Mucosa of descending colon (tissue), 3 donors: ENCODE measurements around the gene RPP25. TPM values are rescaled to one million over a fixed set of nuclear protein-coding genes. Genes with fewer than 3 reads are reported as not detected.

Source experiments
- ATAC-seq: fragments of 200-7000 bp; cut with Tn5 transposase; one replicate; pipeline ENCODE4 v1.9.1; 2020; ENCODE audit warnings: mild to moderate bottlenecking, moderate library complexity
- DNase-seq, 3 donors: peaks; one replicate each; pipeline ENCODE4 v3.0.0-alpha.2; 2020
- H3K36me3 ChIP-seq: fragments of 200-600 bp; one replicate; pipeline ENCODE4 v1.8.0; 2021; ENCODE audit warnings: low read depth, mild to moderate bottlenecking
- H3K4me1 ChIP-seq: fragments of 200-600 bp; one replicate; pipeline ENCODE4 v1.8.0; 2021; ENCODE audit warnings: low read depth, mild to moderate bottlenecking
- H3K4me3 ChIP-seq: fragments of 200-600 bp; one replicate; pipeline ENCODE4 v1.8.0; 2021; ENCODE audit warnings: mild to moderate bottlenecking
- H3K9me3 ChIP-seq: fragments of 200-600 bp; one replicate; pipeline ENCODE4 v1.8.0; 2021; ENCODE audit warnings: mild to moderate bottlenecking
- intact Hi-C, 2 donors: fragments of 100-400 bp; cut with DNase I in 1 of 2; cut with micrococcal nuclease in 1 of 2; formaldehyde crosslinking; loops; one replicate each; pipeline versions ENCODE4 v1.11.0 to v1.11.1; 2022; cut with DNase I, micrococcal nuclease
- total RNA-seq, 3 donors: library from RNA; stranded (reverse); fragmentation: NEBNext Ultra II Directional in 2 of 3; extraction: Animal tissue kit (Norgen Biotek cat#: 25700) in 2 of 3; gene quantifications; one replicate each; pipeline versions ENCODE4 v1.2.1 to v1.2.4, GENCODE V29; 2021 to 2023
- TF ChIP-seq, protein P1 (sequence below): fragments of 200-600 bp; IDR thresholded peaks from one replicate; pipeline ENCODE4 v1.8.0; 2022; ENCODE audit warnings: antibody characterized with exemption, mild to moderate bottlenecking
- donor health status: DM: no; HTN: no; CAD: no; lungs with moderate emphysema.
- donor health status: DM: no; HTN: no; CAD: no.
- donor health status: DM: no; HTN: yes; CAD: no.

The RPP25 gene
- total RNA-seq, 3 donors from 2014 or later: 8.9 to 13.6 (median 12.3) TPM

DNA sequence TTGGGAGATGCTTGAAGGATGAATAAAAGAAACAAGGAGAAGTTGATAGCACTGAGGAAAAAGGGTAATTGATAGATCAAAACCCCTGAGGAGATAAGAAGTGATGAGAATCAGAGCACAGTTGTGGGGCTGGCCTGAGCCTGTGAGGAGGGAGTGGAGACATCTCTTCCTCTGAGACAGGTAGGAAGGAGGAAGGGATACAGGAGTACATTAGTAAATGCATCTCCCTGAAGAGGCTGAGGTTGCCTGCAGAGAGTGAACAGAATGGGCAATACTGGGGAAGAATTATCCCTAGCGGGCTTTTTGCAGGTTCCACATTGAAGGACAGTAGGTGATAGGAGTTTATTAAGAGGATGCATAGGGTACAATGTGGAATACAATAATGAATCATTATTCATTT, 21.5 kb upstream of the RPP25 start:
- intact Hi-C loops: no loop called here
- Histone ChIP-seq H3K4me3 (no peak overlapping the region), H3K4me1 (peaks cover 3% of the 10 kb centered on the region), H3K36me3 (no peaks in the 10 kb centered on the region), H3K9me3 (no peaks in the 10 kb centered on the region)
- DNase-seq (no peak), ATAC-seq (no peak)
- TF ChIP-seq, protein P1, sequence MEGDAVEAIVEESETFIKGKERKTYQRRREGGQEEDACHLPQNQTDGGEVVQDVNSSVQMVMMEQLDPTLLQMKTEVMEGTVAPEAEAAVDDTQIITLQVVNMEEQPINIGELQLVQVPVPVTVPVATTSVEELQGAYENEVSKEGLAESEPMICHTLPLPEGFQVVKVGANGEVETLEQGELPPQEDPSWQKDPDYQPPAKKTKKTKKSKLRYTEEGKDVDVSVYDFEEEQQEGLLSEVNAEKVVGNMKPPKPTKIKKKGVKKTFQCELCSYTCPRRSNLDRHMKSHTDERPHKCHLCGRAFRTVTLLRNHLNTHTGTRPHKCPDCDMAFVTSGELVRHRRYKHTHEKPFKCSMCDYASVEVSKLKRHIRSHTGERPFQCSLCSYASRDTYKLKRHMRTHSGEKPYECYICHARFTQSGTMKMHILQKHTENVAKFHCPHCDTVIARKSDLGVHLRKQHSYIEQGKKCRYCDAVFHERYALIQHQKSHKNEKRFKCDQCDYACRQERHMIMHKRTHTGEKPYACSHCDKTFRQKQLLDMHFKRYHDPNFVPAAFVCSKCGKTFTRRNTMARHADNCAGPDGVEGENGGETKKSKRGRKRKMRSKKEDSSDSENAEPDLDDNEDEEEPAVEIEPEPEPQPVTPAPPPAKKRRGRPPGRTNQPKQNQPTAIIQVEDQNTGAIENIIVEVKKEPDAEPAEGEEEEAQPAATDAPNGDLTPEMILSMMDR: no peak

DNA sequence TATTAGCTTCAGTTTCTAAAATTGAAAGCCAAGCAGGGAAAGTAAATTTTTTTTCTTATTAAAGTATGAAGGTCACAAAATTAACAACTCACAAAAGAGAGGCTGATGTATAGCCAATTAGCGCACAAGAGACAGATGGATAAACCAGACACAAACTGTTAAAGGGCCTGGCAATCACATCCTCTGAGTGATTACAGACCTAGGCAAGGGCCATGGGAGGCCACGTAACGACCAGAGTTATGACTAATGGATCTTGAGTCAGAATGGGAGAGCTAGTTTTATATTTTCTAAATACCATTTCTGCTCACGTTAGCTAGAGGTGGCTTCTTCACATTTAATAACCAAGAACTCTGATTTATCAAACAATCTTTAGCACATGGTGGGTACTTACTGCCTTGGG, 21.0 kb upstream of the RPP25 start:
- DNase-seq (no peak), ATAC-seq (no peak)
- intact Hi-C loops: no loop called here
- TF ChIP-seq, protein P1: no peak
- Histone ChIP-seq H3K36me3 (no peaks in the 10 kb centered on the region), H3K9me3 (no peaks in the 10 kb centered on the region), H3K4me1 (no peaks in the 10 kb centered on the region), H3K4me3 (no peak overlapping the region)

DNA sequence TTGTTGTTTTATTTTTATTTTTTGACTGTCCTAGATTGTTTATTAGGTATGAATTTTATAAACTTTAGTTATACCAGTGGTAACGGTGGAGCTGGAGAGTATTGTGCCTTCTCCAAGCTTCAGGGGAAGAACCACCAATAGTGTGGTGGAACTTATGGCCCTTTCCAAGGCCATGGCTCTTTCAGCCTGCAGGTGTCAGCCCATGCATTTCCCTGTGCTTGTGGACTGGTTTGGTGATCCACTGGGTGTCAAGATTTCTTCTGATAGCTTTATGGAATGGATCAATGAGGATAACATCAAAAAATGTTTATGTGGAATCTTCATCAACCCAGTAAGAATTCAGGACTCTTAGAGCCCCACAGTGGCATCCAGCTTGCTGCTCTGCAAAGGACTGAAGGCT, 19.6 kb upstream of the RPP25 start:
- intact Hi-C loops: no loop called here

DNA sequence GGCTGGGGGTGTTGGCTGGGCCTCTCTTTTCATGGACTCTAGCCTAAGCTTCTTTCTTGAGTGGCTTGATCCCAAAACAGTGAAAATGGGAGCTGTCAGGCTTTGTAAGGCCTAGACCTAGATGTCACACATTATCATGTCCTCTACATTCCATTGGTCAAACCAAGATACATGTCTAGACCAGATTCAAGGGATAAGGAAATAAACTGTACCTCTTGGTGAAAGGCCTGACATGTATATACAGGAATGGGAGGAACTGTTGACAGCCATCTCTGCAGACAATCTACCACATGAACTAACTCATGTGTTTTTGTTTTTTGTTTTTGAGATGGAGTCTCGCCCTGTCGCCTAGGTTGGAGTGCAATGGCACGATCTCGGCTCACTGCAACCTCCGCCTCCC, 11.1 kb upstream of the RPP25 start:
- no peaks in the 10 kb centered on the region for H3K36me3 ChIP-seq
- TF ChIP-seq, protein P1: no peak
- DNase-seq (no peak), ATAC-seq (no peak)
- H3K4me3 ChIP-seq: no peak overlapping the region
- no peaks in the 10 kb centered on the region for H3K9me3 ChIP-seq
- intact Hi-C loops: no loop called here
- H3K4me1 ChIP-seq: no peaks in the 10 kb centered on the region

More for the DNA sequence above, 19.6 kb upstream of the RPP25 start:
- H3K4me1 ChIP-seq: no peaks in the 10 kb centered on the region
- no peaks in the 10 kb centered on the region for H3K9me3 ChIP-seq
- TF ChIP-seq, protein P1: no peak
- no peaks in the 10 kb centered on the region for H3K36me3 ChIP-seq
- DNase-seq (peak in 1 of 3 donors; percentile 2), ATAC-seq (no peak)
- H3K4me3 ChIP-seq: no peak overlapping the region

DNA sequence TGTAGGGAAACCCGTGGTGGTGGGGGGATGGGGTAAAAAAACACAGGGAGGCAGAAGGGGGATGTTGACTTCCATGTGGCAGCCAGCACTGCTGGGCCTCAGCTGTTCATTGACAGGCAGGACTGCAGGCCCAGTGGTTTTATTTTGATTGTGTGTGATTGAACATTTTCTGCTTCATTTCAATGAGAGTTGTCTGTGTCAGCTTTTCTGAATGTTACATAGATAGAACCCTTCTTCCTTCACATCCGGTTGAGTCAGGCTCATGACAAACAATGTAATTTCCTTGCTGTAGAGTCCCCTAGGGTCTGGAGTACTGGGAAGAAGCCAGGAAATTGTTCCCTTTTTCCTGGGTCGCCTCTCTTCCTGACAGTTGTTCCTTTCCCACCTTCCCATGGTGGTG, 8.2 kb upstream of the RPP25 start:
- DNase-seq (no peak), ATAC-seq (no peak)
- Histone ChIP-seq H3K4me1 (peaks cover 5% of the 10 kb centered on the region), H3K36me3 (no peaks in the 10 kb centered on the region), H3K4me3 (no peak overlapping the region), H3K9me3 (no peaks in the 10 kb centered on the region)
- TF ChIP-seq, protein P1: no peak
- intact Hi-C loops: no loop called here

DNA sequence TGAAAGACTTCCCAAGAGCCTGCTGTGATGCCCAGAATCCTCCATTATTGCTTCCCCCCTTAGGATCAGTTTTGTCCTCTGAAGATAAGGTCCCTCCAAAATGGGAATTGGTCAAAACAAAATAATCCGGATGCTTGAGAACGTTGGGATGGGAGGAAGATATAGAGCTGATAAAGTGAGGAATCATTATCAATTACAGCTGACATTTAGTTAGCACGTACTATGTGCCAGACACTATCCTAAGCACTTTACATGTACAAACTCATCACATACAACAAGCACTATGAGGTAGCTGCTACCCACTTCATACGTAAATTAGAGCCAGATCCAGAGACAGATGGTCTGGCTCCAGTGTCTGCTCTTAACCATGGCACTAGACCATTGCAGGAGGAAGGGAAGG, 6.6 kb upstream of the RPP25 start:
- ATAC-seq: no peak
- DNase-seq: no peak
- TF ChIP-seq, protein P1: no peak
- intact Hi-C loops: no loop called here
- H3K4me3 ChIP-seq: no peak overlapping the region
- no peaks in the 10 kb centered on the region for H3K9me3 ChIP-seq
- H3K36me3 ChIP-seq: no peaks in the 10 kb centered on the region
- peaks cover 9% of the 10 kb centered on the region for H3K4me1 ChIP-seq
